Esophagus squamous epithelium (tissue), 5 donors: ENCODE data around the gene PI4KB. TPM values are rescaled to one million over a fixed set of nuclear protein-coding genes. Genes with fewer than 3 reads are reported as not detected.

Source experiments
- DNase-seq: peaks from one replicate; lab custom pipeline; 2025; lab: John Stamatoyannopoulos, UW
- H3K27ac ChIP-seq, 4 donors: fragments of 200-600 bp; sonication (generic); one replicate each; pipeline ENCODE4 v1.5.1; 2016 to 2019; ENCODE audit warnings: mild to moderate bottlenecking in 1 of 4
- H3K27me3 ChIP-seq, 4 donors: fragments of 200-600 bp; sonication (generic); 1 replicate in 3 of 4; 2 replicates in 1 of 4; pipeline versions ENCODE4 v1.5.1 to v1.6.0; 2017 to 2021; ENCODE audit warnings: antibody characterized with exemption in 1 of 4
- H3K36me3 ChIP-seq, 3 donors: fragments of 200-600 bp; sonication (generic); one replicate each; pipeline ENCODE4 v1.5.1; 2016 to 2019
- H3K4me1 ChIP-seq, 3 donors: fragments of 200-600 bp; sonication (generic); one replicate each; pipeline ENCODE4 v1.5.1; 2017 to 2019
- H3K4me3 ChIP-seq, 4 donors: fragments of 200-600 bp; sonication (generic); 1 replicate in 3 of 4; 2 replicates in 1 of 4; pipeline ENCODE4 v1.5.1; 2016 to 2019; ENCODE audit warnings: mild to moderate bottlenecking in 2 of 4, moderate library complexity in 1 of 4
- H3K9me3 ChIP-seq, 3 donors: fragments of 200-600 bp; sonication (generic); one replicate each; pipeline ENCODE4 v1.5.1; 2016 to 2019
- POLR2A ChIP-seq, 4 donors: fragments of 450-650 bp; IDR thresholded peaks; one replicate each; pipeline ENCODE4 v1.6.1; 2017; ENCODE audit warnings: antibody characterized with exemption in 4 of 4, mild to moderate bottlenecking in 4 of 4, moderate library complexity in 3 of 4
- WGBS, 2 donors: methylation state at CpG; one replicate each; pipeline ENCODE4 v1.1.5; 2018; 5-methylcytosine and 5-hydroxymethylcytosine counted together
- intact Hi-C: fragments of 100-400 bp; cut with DNase I; formaldehyde crosslinking; loops from one replicate; pipeline ENCODE4 v1.15.0; 2022
- small RNA-seq, 4 donors: library from RNA; depleted of rRNA; stranded (forward); fragments of <200 nt; gene quantifications; one replicate each; pipeline ENCODE3, GENCODE V24; 2016
- total RNA-seq, 4 donors: library from RNA; depleted of rRNA; stranded (reverse); fragments of >200 nt; gene quantifications; one replicate each; pipeline ENCODE4 v1.1.0, GENCODE V29; 2016
- TF ChIP-seq, protein P1 (sequence below), 6 experiments: fragments of 450-650 bp in 4 of 6; fragments of 200-600 bp in 2 of 6; sonication (generic) in 2 of 6; IDR thresholded peaks; one replicate each; pipeline ENCODE4 v1.5.1; 2016 to 2019; ENCODE audit warnings: antibody characterized with exemption in 6 of 6, mild to moderate bottlenecking in 4 of 6, moderate library complexity in 4 of 6
- donor health status: DM: yes; HTN: yes; CAD: no.

PI4KB gene
- total RNA-seq, 4 donors from 2014 or later: 34.0 to 63.4 (median 56.0) TPM

DNA sequence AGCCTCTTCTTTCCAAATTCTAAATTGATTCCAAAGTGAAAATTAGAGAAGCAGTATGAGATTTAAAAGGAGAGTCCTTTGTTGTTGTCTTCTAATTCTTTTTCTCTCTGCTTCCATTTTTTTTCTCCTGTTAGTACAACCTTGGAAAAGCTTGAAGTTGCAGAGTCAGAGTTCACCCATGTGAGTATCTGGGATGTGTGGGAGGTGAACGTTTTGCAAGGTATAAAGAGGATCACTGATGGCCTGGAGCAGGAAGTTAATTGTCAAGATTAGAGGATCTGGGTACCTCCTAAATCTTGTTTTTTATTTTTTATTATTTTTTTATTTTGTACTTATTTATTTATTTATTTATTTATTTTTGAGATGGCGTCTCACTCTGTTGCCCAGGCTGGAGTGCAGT, 80.4 kb downstream of the PI4KB start:
- DNase-seq: no peak
- Histone ChIP-seq H3K27me3 (no peaks in the 10 kb centered on the region), H3K4me3 (no peak overlapping the region), H3K4me1 (no peaks in the 10 kb centered on the region), H3K36me3 (peaks cover 12 to 88% (median 49%) of the 10 kb centered on the region in 3 donors), H3K9me3 (no peaks in the 10 kb centered on the region), H3K27ac (no peak overlapping the region)
- 71 to 82% methylated on average over 2 of the region's 2 CpGs for WGBS, 2 donors
- intact Hi-C loops: no loop called here
- no peak for TF ChIP-seq POLR2A (IDR thresholded peaks at IDR 0.05)
- TF ChIP-seq, protein P1, sequence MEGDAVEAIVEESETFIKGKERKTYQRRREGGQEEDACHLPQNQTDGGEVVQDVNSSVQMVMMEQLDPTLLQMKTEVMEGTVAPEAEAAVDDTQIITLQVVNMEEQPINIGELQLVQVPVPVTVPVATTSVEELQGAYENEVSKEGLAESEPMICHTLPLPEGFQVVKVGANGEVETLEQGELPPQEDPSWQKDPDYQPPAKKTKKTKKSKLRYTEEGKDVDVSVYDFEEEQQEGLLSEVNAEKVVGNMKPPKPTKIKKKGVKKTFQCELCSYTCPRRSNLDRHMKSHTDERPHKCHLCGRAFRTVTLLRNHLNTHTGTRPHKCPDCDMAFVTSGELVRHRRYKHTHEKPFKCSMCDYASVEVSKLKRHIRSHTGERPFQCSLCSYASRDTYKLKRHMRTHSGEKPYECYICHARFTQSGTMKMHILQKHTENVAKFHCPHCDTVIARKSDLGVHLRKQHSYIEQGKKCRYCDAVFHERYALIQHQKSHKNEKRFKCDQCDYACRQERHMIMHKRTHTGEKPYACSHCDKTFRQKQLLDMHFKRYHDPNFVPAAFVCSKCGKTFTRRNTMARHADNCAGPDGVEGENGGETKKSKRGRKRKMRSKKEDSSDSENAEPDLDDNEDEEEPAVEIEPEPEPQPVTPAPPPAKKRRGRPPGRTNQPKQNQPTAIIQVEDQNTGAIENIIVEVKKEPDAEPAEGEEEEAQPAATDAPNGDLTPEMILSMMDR (IDR thresholded peaks at IDR 0.05): no peak

GRCh38 chr1:151243683-151244216, 83.5 kb downstream of the PI4KB start:
- H3K36me3 ChIP-seq: peaks cover 31 to 100% (median 74%) of the 10 kb centered on the region in 3 donors
- H3K27me3 ChIP-seq: no peaks in the 10 kb centered on the region
- H3K9me3 ChIP-seq: no peaks in the 10 kb centered on the region
- no peak for DNase-seq
- no peaks in the 10 kb centered on the region for H3K4me1 ChIP-seq
- H3K4me3 ChIP-seq: no peak overlapping the region
- intact Hi-C loops: no loop called here
- WGBS, 2 donors: 78 to 83% methylated on average over 4 to 5 of the region's 5 CpGs
- H3K27ac ChIP-seq: no peak overlapping the region
- TF ChIP-seq POLR2A (IDR thresholded peaks at IDR 0.05): no peak
- TF ChIP-seq, protein P1 (IDR thresholded peaks at IDR 0.05): no peak

DNA sequence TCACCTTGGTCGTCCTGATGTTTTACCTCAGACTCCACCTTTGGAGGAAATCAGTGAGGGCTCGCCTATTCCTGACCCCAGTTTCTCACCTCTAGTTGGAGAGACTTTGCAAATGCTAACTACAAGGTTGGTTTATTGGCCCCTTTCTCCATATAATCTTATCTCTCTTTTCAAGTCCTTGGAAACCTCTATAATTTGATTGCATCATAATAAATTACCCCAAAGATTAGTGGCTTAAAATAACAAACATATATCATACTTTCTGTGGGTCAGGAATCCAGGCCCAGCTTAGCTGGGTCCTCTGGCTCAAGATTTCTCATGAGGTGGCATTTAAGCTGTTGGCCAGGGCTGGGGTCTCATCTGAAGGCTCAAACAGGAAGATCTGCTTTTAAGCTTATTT, 84.8 kb downstream of the PI4KB start:
- TF ChIP-seq POLR2A (IDR thresholded peaks at IDR 0.05): no peak
- TF ChIP-seq, protein P1 (IDR thresholded peaks at IDR 0.05): no peak
- H3K36me3 ChIP-seq: peaks cover 31 to 100% (median 72%) of the 10 kb centered on the region in 3 donors
- intact Hi-C loops: no loop called here

More for the DNA sequence above, 84.8 kb downstream of the PI4KB start:
- no peak overlapping the region for H3K27ac ChIP-seq
- DNase-seq: no peak
- H3K4me3 ChIP-seq: no peak overlapping the region
- H3K4me1 ChIP-seq: no peaks in the 10 kb centered on the region
- H3K27me3 ChIP-seq: no peaks in the 10 kb centered on the region
- H3K9me3 ChIP-seq: no peaks in the 10 kb centered on the region
- WGBS, 2 donors: 91 to 92% methylated on average over 2 of the region's 2 CpGs

Small RNA genes lying within 50 kb of the gene (small RNA-seq; reads per million reads assigned to genes)
- gene RN7SL444P: 0 reads per million in 4 donors

Other genes with a start within 250 kb of the PI4KB start
- 1 to 10 TPM in 3 of 4 donors, under 1 TPM in 1; 0.91 to 3.8 (median 2.0) TPM for gene SEMA6C, start 180.8 kb downstream of the PI4KB start, total RNA-seq
- 1 to 10 TPM in 2 of 4 donors, not detected in 2; 2.3 to 5.7 TPM for gene TNFAIP8L2, start 170.8 kb downstream of the PI4KB start, total RNA-seq
- 1 to 10 TPM; 4.6 to 8.8 (median 5.9) TPM for gene LYSMD1, start 161.5 kb downstream of the PI4KB start, total RNA-seq
- 10 to 100 TPM; 15.2 to 29.8 (median 18.5) TPM for gene SCNM1, start 161.3 kb downstream of the PI4KB start, total RNA-seq
- not detected for gene TMOD4, start 151.4 kb downstream of the PI4KB start, total RNA-seq
- gene VPS72, start 137.2 kb downstream of the PI4KB start, total RNA-seq: 10 to 100 TPM; 17.2 to 38.3 (median 29.7) TPM
- gene PIP5K1A, start 128.9 kb downstream of the PI4KB start, total RNA-seq: 10 to 100 TPM; 21.5 to 49.2 (median 36.6) TPM
- gene PSMD4, start 72.7 kb downstream of the PI4KB start, total RNA-seq: 100 to 1,000 TPM in 3 of 4 donors, 10 to 100 TPM in 1; 78.2 to 117 (median 109) TPM
- gene ZNF687, start 45.1 kb downstream of the PI4KB start, total RNA-seq: 10 to 100 TPM; 16.5 to 28.5 (median 18.3) TPM
- 10 to 100 TPM; 13.2 to 59.6 (median 24.5) TPM for gene RFX5, start 19.8 kb upstream of the PI4KB start, total RNA-seq
- 10 to 100 TPM in 3 of 4 donors, 1 to 10 TPM in 1; 6.3 to 38.3 (median 28.3) TPM for gene SELENBP1, start 45.3 kb upstream of the PI4KB start, total RNA-seq
- 100 to 1,000 TPM; 114 to 203 (median 186) TPM for gene PSMB4, start 72.2 kb upstream of the PI4KB start, total RNA-seq
- gene POGZ, start 132.1 kb upstream of the PI4KB start, total RNA-seq: 10 to 100 TPM; 16.1 to 45.6 (median 30.4) TPM
- gene CGN, start 184.0 kb upstream of the PI4KB start, total RNA-seq: 10 to 100 TPM in 3 of 4 donors, 1 to 10 TPM in 1; 3.3 to 26.1 (median 15.1) TPM
- gene TUFT1, start 212.9 kb upstream of the PI4KB start, total RNA-seq: 10 to 100 TPM; 18.1 to 41.8 (median 32.8) TPM